Peyer's patch (tissue), 4 donors: ENCODE measurements around the gene WBP1L. TPM values are rescaled to one million over a fixed set of nuclear protein-coding genes. Genes with fewer than 3 reads are reported as not detected.

Experiments
- DNase-seq, 3 donors: peaks; one replicate each; pipeline ENCODE4 v3.0.0-alpha.2; 2017 to 2019
- H3K27ac ChIP-seq, 4 donors: fragments of 200-600 bp; sonication (generic); one replicate each; pipeline ENCODE4 v1.5.1; 2016 to 2019
- H3K27me3 ChIP-seq, 2 donors: fragments of 200-600 bp; sonication (generic); one replicate each; pipeline ENCODE4 v1.5.1; 2019
- H3K36me3 ChIP-seq, 3 donors: fragments of 200-600 bp; sonication (generic); one replicate each; pipeline ENCODE4 v1.5.1; 2016 to 2019
- H3K4me1 ChIP-seq, 4 donors: fragments of 200-600 bp; sonication (generic); one replicate each; pipeline ENCODE4 v1.5.1; 2016 to 2019
- H3K4me3 ChIP-seq, 4 donors: fragments of 200-600 bp; sonication (generic); 1 replicate in 3 of 4; 2 replicates in 1 of 4; pipeline ENCODE4 v1.5.1; 2016 to 2019; ENCODE audit warnings: mild to moderate bottlenecking in 1 of 4
- H3K9me3 ChIP-seq, 4 donors: fragments of 200-600 bp; sonication (generic); one replicate each; pipeline ENCODE4 v1.5.1; 2016 to 2019; ENCODE audit warnings: mild to moderate bottlenecking in 1 of 4
- CTCF ChIP-seq, 6 experiments: fragments of 450-650 bp in 4 of 6; fragments of 200-600 bp in 2 of 6; sonication (generic) in 1 of 6; IDR thresholded peaks; one replicate each; pipeline ENCODE4 v1.5.1; 2017 to 2019; ENCODE audit warnings: antibody characterized with exemption in 6 of 6, mild to moderate bottlenecking in 3 of 6, moderate library complexity in 1 of 6
- POLR2A ChIP-seq, 2 donors: fragments of 450-650 bp; IDR thresholded peaks; one replicate each; pipeline ENCODE4 v1.5.1; 2017; ENCODE audit warnings: antibody characterized with exemption in 2 of 2, mild to moderate bottlenecking in 2 of 2, moderate library complexity in 2 of 2
- total RNA-seq, 4 donors: library from RNA; depleted of rRNA; stranded (reverse); fragments of >200 nt; gene quantifications; one replicate each; pipeline ENCODE4 v1.1.0, GENCODE V29; 2016

The WBP1L gene
- total RNA-seq, 4 donors from 2014 or later: 38.0 to 78.3 (median 65.8) TPM

GRCh38 chr10:102822222-102822621 is 78.5 kb downstream of the WBP1L start:
- no peaks in the 10 kb centered on the region for H3K4me1 ChIP-seq
- no peak for DNase-seq
- no peaks in the 10 kb centered on the region for H3K36me3 ChIP-seq
- H3K9me3 ChIP-seq: no peaks in the 10 kb centered on the region
- TF ChIP-seq POLR2A (IDR thresholded peaks at IDR 0.05): no peak
- no peak for TF ChIP-seq CTCF (IDR thresholded peaks at IDR 0.05)
- H3K27me3 ChIP-seq: no peaks in the 10 kb centered on the region
- no peak overlapping the region for H3K27ac ChIP-seq
- H3K4me3 ChIP-seq: no peak overlapping the region

GRCh38 chr10:102824664-102825063 is 80.9 kb downstream of the WBP1L start:
- no peaks in the 10 kb centered on the region for H3K36me3 ChIP-seq
- no peak overlapping the region for H3K27ac ChIP-seq
- TF ChIP-seq CTCF (IDR thresholded peaks at IDR 0.05) (no peak), POLR2A (IDR thresholded peaks at IDR 0.05) (no peak)
- H3K4me3 ChIP-seq: no peak overlapping the region
- H3K4me1 ChIP-seq: no peaks in the 10 kb centered on the region
- H3K9me3 ChIP-seq: no peaks in the 10 kb centered on the region
- no peak for DNase-seq
- H3K27me3 ChIP-seq: no peaks in the 10 kb centered on the region

DNA sequence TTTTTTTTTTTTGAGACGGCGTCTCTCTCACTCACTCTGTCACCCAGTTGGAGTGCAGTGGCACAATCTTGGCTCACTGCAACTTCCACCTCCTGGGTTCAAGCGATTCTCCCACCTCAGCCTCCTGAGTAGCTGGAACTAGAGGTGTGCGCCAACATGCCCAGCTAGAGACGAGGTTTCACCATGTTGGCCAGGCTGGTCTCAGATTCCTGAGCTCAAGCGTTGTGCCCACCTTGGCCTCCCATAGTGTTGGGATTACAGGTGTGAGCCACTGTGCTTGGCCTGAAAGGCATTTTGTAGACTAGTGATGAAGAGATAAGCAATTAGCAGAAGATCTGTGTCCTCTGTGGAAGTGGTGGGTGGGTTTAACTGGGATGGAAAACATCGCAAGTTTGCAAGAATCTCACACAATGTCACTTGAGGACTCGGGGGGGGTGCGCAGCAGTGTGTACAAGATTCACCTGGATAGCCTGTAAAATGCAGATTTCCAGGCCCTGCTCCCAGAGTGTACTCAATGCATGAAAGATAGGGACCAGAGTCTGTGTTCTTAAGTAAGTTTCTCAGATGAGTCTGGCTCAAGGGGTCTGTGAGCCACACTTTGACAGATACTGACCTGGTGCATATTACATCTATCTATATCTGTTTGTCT is 82.5 kb downstream of the WBP1L start:
- no peak for DNase-seq
- Histone ChIP-seq H3K4me3 (no peak overlapping the region), H3K36me3 (no peaks in the 10 kb centered on the region), H3K27me3 (no peaks in the 10 kb centered on the region), H3K4me1 (no peaks in the 10 kb centered on the region), H3K27ac (no peak overlapping the region), H3K9me3 (no peaks in the 10 kb centered on the region)
- TF ChIP-seq POLR2A (IDR thresholded peaks at IDR 0.05) (no peak), CTCF (IDR thresholded peaks at IDR 0.05) (no peak)

DNA sequence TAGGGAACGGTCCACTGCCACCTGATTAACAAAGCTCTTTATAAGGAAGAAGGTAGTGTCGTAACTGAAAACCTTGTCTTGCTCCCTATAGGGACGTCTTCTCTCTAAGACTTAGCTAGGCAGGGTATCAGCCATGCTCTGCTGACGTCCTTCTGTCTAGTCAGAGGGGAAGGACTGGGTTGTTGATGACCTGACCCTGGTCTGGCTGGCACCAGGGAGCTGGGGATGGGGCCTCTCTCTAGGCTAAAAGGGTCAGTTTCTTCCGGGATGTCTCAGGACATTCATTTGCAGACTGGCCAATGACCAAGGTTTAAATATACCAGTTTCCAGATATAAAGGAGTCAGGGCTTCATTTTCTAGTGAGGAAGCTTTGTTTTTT is 83.8 kb downstream of the WBP1L start:
- Histone ChIP-seq H3K4me1 (no peaks in the 10 kb centered on the region), H3K36me3 (no peaks in the 10 kb centered on the region), H3K4me3 (no peak overlapping the region), H3K27me3 (no peaks in the 10 kb centered on the region), H3K9me3 (no peaks in the 10 kb centered on the region), H3K27ac (no peak overlapping the region)
- TF ChIP-seq CTCF (IDR thresholded peaks at IDR 0.05) (no peak), POLR2A (IDR thresholded peaks at IDR 0.05) (no peak)
- no peak for DNase-seq

- DNase-seq: no peak
- no peak for TF ChIP-seq POLR2A (IDR thresholded peaks at IDR 0.05)
- TF ChIP-seq CTCF (IDR thresholded peaks at IDR 0.05): no peak
- Histone ChIP-seq H3K36me3 (no peaks in the 10 kb centered on the region), H3K27me3 (no peaks in the 10 kb centered on the region), H3K4me1 (peaks cover 0 to 4% (median 0%) of the 10 kb centered on the region in 4 donors), H3K9me3 (no peaks in the 10 kb centered on the region), H3K27ac (no peak overlapping the region), H3K4me3 (no peak overlapping the region)
These were observed 87.7 kb downstream of the WBP1L start for GRCh38 chr10:102831322-102832071.
